Activated T-cell treated with anti-CD3 and anti-CD28 coated beads, Interleukin-2, amount 50 U/mL, for 72 hours (primary cell): ENCODE measurements around the gene MPZL3. TPM values are rescaled to one million over a fixed set of nuclear protein-coding genes. Genes with fewer than 3 reads are reported as not detected.
A peak's percentile ranks its signal among the peaks of the same experiment; 100 is the strongest.

Experiments
- ATAC-seq, 2 donors: fragments of 150-1000 bp; cut with Tn5 transposase; replicated peaks in 1 of 2; 2 replicates each; pipeline ENCODE4 v1.10.0; 2021; ENCODE audit warnings: moderate library complexity in 2 of 2, mild to moderate bottlenecking in 1 of 2
- DNase-seq, 2 donors: peaks; one replicate each; pipeline ENCODE4 v3.0.0; 2021 to 2022; ENCODE audit warnings: mixed read lengths in 1 of 2
- H3K27ac Mint-ChIP-seq: one replicate; pipeline ENCODE4 v1.8.0; 2022; ENCODE audit warnings: mild to moderate bottlenecking, moderate library complexity, mixed read lengths
- H3K27me3 Mint-ChIP-seq: one replicate; pipeline ENCODE4 v1.8.0; 2022; ENCODE audit warnings: low read depth, mixed read lengths
- H3K36me3 Mint-ChIP-seq, 2 donors: one replicate each; pipeline ENCODE4 v1.8.0; 2022; ENCODE audit warnings: mixed read lengths in 2 of 2, mild to moderate bottlenecking in 1 of 2; ENCODE audit not compliant: insufficient read depth in 2 of 2
- H3K4me1 Mint-ChIP-seq: one replicate; pipeline ENCODE4 v1.8.0; 2022; ENCODE audit warnings: low read depth, mixed read lengths
- H3K4me3 Mint-ChIP-seq, 2 donors: one replicate each; pipeline ENCODE4 v1.8.0; 2022; ENCODE audit warnings: mild to moderate bottlenecking in 2 of 2, mixed read lengths in 2 of 2, moderate library complexity in 2 of 2
- H3K9me3 Mint-ChIP-seq, 2 donors: one replicate each; pipeline ENCODE4 v1.8.0; 2022; ENCODE audit warnings: mixed read lengths in 2 of 2
- total RNA-seq, 2 donors: library from RNA; stranded (reverse); gene quantifications; one replicate each; pipeline ENCODE4 v1.2.3, GENCODE V29; 2022

The MPZL3 gene
- total RNA-seq, 2 donors from 2014 or later = 71.3 to 76.3 TPM

DNA sequence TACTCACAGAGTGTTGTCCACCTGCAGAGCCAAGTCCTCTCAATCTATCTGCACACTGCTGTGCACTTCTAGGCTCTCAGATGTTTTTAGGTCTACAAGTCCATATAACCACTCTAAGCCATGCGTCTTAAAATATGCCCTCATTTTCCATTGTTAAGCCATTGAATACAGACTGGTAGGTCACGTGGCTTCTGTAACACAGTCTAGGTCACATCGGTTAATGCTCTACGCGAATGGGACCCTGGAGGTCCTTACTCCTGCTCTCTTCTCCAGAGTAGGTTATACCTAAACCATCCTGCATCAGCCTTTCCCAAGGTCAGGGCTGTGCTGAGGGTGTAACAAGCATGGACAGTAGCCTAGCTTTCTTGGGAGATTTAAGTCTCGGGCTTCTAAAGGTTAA is 28.2 kb downstream of the MPZL3 start:
- peaks cover 48% of the 10 kb centered on the region for H3K4me1 Mint-ChIP-seq
- peak overlapping the region; percentile 81 to 93 for H3K4me3 Mint-ChIP-seq
- peak; percentile 5 to 18 for ATAC-seq
- peak in 1 of 2 donors; percentile 36 for DNase-seq
- H3K27ac Mint-ChIP-seq = no peak overlapping the region
- H3K9me3 Mint-ChIP-seq = peaks cover 4 to 7% of the 10 kb centered on the region in 2 donors
- no peaks in the 10 kb centered on the region for H3K27me3 Mint-ChIP-seq
- H3K36me3 Mint-ChIP-seq = peaks cover 28 to 65% of the 10 kb centered on the region in 2 donors

- peak overlapping the region; percentile 81 to 93 for H3K4me3 Mint-ChIP-seq
- H3K36me3 Mint-ChIP-seq = peaks cover 31 to 67% of the 10 kb centered on the region in 2 donors
- H3K27me3 Mint-ChIP-seq = no peaks in the 10 kb centered on the region
- peaks cover 4 to 7% of the 10 kb centered on the region in 2 donors for H3K9me3 Mint-ChIP-seq
- ATAC-seq = peak in 1 of 2 donors; percentile 11
- H3K4me1 Mint-ChIP-seq = peaks cover 52% of the 10 kb centered on the region
- no peak overlapping the region for H3K27ac Mint-ChIP-seq
- no peak for DNase-seq
Observed at GRCh38 chr11:118223570-118223969, 28.6 kb downstream of the MPZL3 start.

DNA sequence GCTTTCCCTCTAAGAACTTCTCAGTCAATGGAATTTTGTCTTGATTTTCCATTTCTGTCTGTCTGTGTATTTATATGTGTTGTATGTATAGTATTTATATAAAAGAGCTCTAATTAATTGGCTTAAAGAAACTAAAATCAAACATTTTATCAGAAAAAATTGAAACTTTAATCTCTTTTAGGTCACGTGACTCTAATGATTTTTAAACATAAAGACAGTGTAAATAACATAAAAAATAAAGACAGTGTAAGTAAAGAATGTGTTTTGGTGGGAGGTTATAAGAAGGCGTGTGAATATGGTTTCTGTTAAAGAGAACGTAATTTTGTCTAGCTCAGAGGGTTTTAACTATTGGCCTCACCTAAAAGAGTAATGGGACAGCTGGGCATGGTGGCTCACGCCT is 29.7 kb downstream of the MPZL3 start:
- ATAC-seq (no peak), DNase-seq (no peak)
- H3K9me3 Mint-ChIP-seq = peaks cover 4 to 7% of the 10 kb centered on the region in 2 donors
- H3K27me3 Mint-ChIP-seq = no peaks in the 10 kb centered on the region
- peak overlapping the region; percentile 97 for H3K27ac Mint-ChIP-seq
- H3K36me3 Mint-ChIP-seq = peaks cover 26 to 71% of the 10 kb centered on the region in 2 donors
- peak overlapping the region; percentile 81 to 85 for H3K4me3 Mint-ChIP-seq
- H3K4me1 Mint-ChIP-seq = peaks cover 64% of the 10 kb centered on the region

GRCh38 chr11:118221419-118221818 is 30.7 kb downstream of the MPZL3 start:
- Mint-ChIP-seq H3K4me1 (peaks cover 74% of the 10 kb centered on the region), H3K27ac (peak overlapping the region; percentile 97), H3K9me3 (peaks cover 4% of the 10 kb centered on the region in 2 donors), H3K36me3 (peaks cover 23 to 65% of the 10 kb centered on the region in 2 donors), H3K4me3 (peak overlapping the region; percentile 81 to 85), H3K27me3 (no peaks in the 10 kb centered on the region)
- DNase-seq = no peak
- ATAC-seq = no peak

GRCh38 chr11:118219732-118220131 is 32.4 kb downstream of the MPZL3 start:
- peaks cover 16 to 52% of the 10 kb centered on the region in 2 donors for H3K36me3 Mint-ChIP-seq
- no peak for ATAC-seq
- H3K4me3 Mint-ChIP-seq = peak overlapping the region; percentile 81 to 85
- H3K4me1 Mint-ChIP-seq = peaks cover 91% of the 10 kb centered on the region
- DNase-seq = no peak
- peak overlapping the region; percentile 97 for H3K27ac Mint-ChIP-seq
- H3K27me3 Mint-ChIP-seq = no peaks in the 10 kb centered on the region
- H3K9me3 Mint-ChIP-seq = no peaks in the 10 kb centered on the region

- no peak for DNase-seq
- H3K27me3 Mint-ChIP-seq = no peaks in the 10 kb centered on the region
- no peaks in the 10 kb centered on the region for H3K9me3 Mint-ChIP-seq
- H3K27ac Mint-ChIP-seq = peak overlapping the region; percentile 97
- peaks cover 96% of the 10 kb centered on the region for H3K4me1 Mint-ChIP-seq
- ATAC-seq = no peak
- peak overlapping the region; percentile 81 to 85 for H3K4me3 Mint-ChIP-seq
- peaks cover 19 to 50% of the 10 kb centered on the region in 2 donors for H3K36me3 Mint-ChIP-seq
Observed at GRCh38 chr11:118219244-118219643, 32.9 kb downstream of the MPZL3 start.

GRCh38 chr11:118217575-118217974 is 34.6 kb downstream of the MPZL3 start:
- Mint-ChIP-seq H3K4me1 (peaks cover 100% of the 10 kb centered on the region), H3K4me3 (peak overlapping the region; percentile 81 to 85), H3K36me3 (peaks cover 20 to 55% of the 10 kb centered on the region in 2 donors), H3K27me3 (no peaks in the 10 kb centered on the region), H3K27ac (peak overlapping the region; percentile 97), H3K9me3 (no peaks in the 10 kb centered on the region)
- ATAC-seq (peak; percentile 76 to 79), DNase-seq (peak; percentile 67)

GRCh38 chr11:118216621-118217481 is 35.3 kb downstream of the MPZL3 start:
- Mint-ChIP-seq H3K36me3 (peaks cover 24 to 55% of the 10 kb centered on the region in 2 donors), H3K27ac (peak overlapping the region; percentile 97), H3K9me3 (no peaks in the 10 kb centered on the region), H3K27me3 (no peaks in the 10 kb centered on the region), H3K4me3 (peak overlapping the region; percentile 81 to 85), H3K4me1 (peaks cover 100% of the 10 kb centered on the region)
- DNase-seq (peak; percentile 70 to 75), ATAC-seq (peak; percentile 78 to 80)

- H3K9me3 Mint-ChIP-seq = no peaks in the 10 kb centered on the region
- no peak for DNase-seq
- peaks cover 100% of the 10 kb centered on the region for H3K4me1 Mint-ChIP-seq
- no peak for ATAC-seq
- peak overlapping the region; percentile 97 for H3K27ac Mint-ChIP-seq
- no peaks in the 10 kb centered on the region for H3K27me3 Mint-ChIP-seq
- peak overlapping the region; percentile 81 to 85 for H3K4me3 Mint-ChIP-seq
- peaks cover 26 to 63% of the 10 kb centered on the region in 2 donors for H3K36me3 Mint-ChIP-seq
Observed at GRCh38 chr11:118215765-118216164, 36.4 kb downstream of the MPZL3 start.

- Mint-ChIP-seq H3K9me3 (no peaks in the 10 kb centered on the region), H3K27ac (peak overlapping the region; percentile 97), H3K4me1 (peaks cover 100% of the 10 kb centered on the region), H3K27me3 (no peaks in the 10 kb centered on the region), H3K36me3 (peaks cover 26 to 61% of the 10 kb centered on the region in 2 donors), H3K4me3 (peak overlapping the region; percentile 81 to 85)
- ATAC-seq (no peak), DNase-seq (peak in 1 of 2 donors; percentile 50)
Observed at GRCh38 chr11:118215262-118215661, 36.9 kb downstream of the MPZL3 start.

- H3K4me3 Mint-ChIP-seq = peak overlapping the region; percentile 81 to 85
- peak overlapping the region; percentile 97 for H3K27ac Mint-ChIP-seq
- H3K27me3 Mint-ChIP-seq = no peaks in the 10 kb centered on the region
- H3K36me3 Mint-ChIP-seq = peaks cover 23 to 57% of the 10 kb centered on the region in 2 donors
- no peak for ATAC-seq
- no peak for DNase-seq
- H3K4me1 Mint-ChIP-seq = peaks cover 99% of the 10 kb centered on the region
- H3K9me3 Mint-ChIP-seq = no peaks in the 10 kb centered on the region
Observed at GRCh38 chr11:118214210-118214914, 37.8 kb downstream of the MPZL3 start.

DNA sequence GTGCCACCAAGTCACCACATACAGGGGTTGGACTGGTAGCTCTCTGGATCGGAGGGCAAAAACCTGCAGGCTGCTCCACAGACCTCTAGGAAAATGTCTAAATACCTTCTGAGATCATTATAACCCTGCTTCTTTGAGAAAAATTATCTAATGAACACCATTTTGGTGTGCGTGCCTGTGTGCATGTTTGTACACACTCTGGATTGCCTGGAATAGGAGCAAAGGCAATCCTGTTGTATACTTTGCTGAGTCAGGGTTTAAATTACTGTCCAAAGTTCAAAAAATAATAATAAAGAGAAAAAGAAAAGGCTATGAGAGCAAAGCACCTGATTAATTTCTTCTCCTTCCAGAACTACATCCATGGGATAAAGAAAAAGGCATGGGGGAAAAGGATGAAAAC is 38.4 kb downstream of the MPZL3 start:
- Mint-ChIP-seq H3K9me3 (no peaks in the 10 kb centered on the region), H3K27ac (peak overlapping the region; percentile 97), H3K4me1 (peaks cover 99% of the 10 kb centered on the region), H3K36me3 (peaks cover 20 to 60% of the 10 kb centered on the region in 2 donors), H3K4me3 (peak overlapping the region; percentile 81 to 85), H3K27me3 (no peaks in the 10 kb centered on the region)
- DNase-seq (no peak), ATAC-seq (no peak)

DNA sequence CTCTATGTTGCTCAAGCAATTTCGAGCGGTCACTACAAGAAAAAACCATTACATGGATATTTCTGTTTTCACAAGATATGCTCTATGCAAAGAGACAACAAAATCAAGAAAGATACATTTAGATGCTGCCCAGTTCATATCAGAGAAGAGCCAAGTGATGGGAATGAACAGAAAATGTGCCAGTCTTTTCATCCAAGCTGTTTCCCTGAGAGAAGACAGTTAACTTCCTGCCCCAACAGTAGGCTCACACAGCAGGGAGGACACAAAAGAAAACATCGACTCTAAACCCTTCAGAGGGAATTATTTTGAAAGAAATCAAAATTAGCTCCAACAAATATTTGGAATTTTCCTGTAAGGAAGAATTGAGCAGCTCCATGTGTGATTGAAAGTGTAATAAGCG is 39.0 kb downstream of the MPZL3 start:
- no peaks in the 10 kb centered on the region for H3K9me3 Mint-ChIP-seq
- no peaks in the 10 kb centered on the region for H3K27me3 Mint-ChIP-seq
- ATAC-seq = no peak
- H3K27ac Mint-ChIP-seq = peak overlapping the region; percentile 97
- peaks cover 19 to 58% of the 10 kb centered on the region in 2 donors for H3K36me3 Mint-ChIP-seq
- H3K4me3 Mint-ChIP-seq = peak overlapping the region; percentile 81 to 85
- peaks cover 94% of the 10 kb centered on the region for H3K4me1 Mint-ChIP-seq
- DNase-seq = no peak
